ENCODE measurements around the gene HDAC5. TPM values are rescaled to one million over a fixed set of nuclear protein-coding genes. Genes with fewer than 3 reads are reported as not detected.
A peak's percentile ranks its signal among the peaks of the same experiment; 100 is the strongest.

The HDAC5 gene
- polyA plus RNA-seq, 1 of the 3 experiments (the other 2 are of a cell fraction) = 19.0 TPM

DNA sequence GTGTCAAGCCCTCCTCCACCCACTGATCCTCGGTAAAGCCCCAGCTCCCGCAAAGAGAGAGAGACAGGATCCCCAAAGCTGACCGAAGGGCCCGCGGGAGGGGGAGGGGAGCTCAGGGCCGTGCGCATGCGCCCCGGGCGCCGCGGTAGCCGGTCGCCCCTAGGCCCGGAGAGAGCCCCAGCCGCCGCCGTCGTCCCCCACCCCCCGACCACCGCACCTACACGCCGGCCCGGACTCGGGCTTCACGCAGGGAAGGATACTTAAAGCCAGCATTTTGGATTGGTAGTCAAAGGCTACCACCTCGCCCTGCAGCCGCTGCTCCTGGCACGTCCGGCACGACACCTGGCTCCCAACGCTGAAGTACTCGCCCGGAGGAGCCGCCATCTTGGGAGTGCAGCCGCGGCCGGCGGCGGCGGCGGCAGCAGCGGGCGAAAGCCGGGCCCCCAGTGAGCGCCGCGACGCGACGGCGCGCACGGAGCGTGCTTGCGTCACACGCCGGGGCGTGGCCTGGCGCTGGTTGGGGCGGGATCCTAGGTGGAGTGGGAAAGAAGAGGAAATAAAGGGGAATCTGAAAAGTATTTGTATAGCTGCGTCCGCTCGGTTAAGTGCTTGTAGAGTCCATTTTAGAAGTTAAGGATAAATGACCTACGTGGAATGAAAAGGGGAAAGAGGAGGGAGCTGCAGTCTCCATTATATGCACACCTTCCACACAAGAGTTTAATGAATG lies 57.1 kb downstream of the HDAC5 start, which contains the start of gene LSM12:
TSS of gene LSM12 (minus strand) at position 468 of the 727 bp plus-strand sequence. CDS start at position 384, 84 bp downstream.
- no peaks in the 10 kb centered on the region for H3K9me3 ChIP-seq
- no peaks in the 10 kb centered on the region for H3K9me2 ChIP-seq
- peak within 1 kb of the TSS; percentile 83 for H3K4me2 ChIP-seq
- peak within 1 kb of the TSS; percentile 77 for H2AFZ ChIP-seq (ENCODE audit: low read depth)
- TF ChIP-seq SIN3A (IDR thresholded peaks at IDR 0.05; ENCODE audit: borderline replicate concordance, low read depth, low read length) (0 out of 2 replicates have a peak, but pooled peaks have one; percentile 6), ELF1 (IDR thresholded peaks at IDR 0.05) (no peak), NRF1 (IDR thresholded peaks at IDR 0.05; ENCODE audit: low read depth, low read length) (peak; percentile 84), YY1 (IDR thresholded peaks at IDR 0.05; ENCODE audit: low read depth) (peak; percentile 88), POLR2AphosphoS5 (IDR thresholded peaks at IDR 0.05; ENCODE audit: low read depth, low read length) (peak; percentile 83; the same call in 1 of the 2 replicates), JUND (IDR thresholded peaks at IDR 0.05) (no peak), FOSL2 (IDR thresholded peaks at IDR 0.05; ENCODE audit: borderline replicate concordance, low read depth) (no peak), TAF1 (IDR thresholded peaks at IDR 0.05; ENCODE audit: borderline replicate concordance, low read depth, low read length) (peak; percentile 57; the same call in 1 of the 2 replicates), CHD2 (IDR thresholded peaks at IDR 0.05; ENCODE audit: low read length, partially characterized antibody) (peak; percentile 0), USF2 (IDR thresholded peaks at IDR 0.05; ENCODE audit: borderline replicate concordance, low read depth, low read length) (no peak)
- TF ChIP-seq, protein P1, sequence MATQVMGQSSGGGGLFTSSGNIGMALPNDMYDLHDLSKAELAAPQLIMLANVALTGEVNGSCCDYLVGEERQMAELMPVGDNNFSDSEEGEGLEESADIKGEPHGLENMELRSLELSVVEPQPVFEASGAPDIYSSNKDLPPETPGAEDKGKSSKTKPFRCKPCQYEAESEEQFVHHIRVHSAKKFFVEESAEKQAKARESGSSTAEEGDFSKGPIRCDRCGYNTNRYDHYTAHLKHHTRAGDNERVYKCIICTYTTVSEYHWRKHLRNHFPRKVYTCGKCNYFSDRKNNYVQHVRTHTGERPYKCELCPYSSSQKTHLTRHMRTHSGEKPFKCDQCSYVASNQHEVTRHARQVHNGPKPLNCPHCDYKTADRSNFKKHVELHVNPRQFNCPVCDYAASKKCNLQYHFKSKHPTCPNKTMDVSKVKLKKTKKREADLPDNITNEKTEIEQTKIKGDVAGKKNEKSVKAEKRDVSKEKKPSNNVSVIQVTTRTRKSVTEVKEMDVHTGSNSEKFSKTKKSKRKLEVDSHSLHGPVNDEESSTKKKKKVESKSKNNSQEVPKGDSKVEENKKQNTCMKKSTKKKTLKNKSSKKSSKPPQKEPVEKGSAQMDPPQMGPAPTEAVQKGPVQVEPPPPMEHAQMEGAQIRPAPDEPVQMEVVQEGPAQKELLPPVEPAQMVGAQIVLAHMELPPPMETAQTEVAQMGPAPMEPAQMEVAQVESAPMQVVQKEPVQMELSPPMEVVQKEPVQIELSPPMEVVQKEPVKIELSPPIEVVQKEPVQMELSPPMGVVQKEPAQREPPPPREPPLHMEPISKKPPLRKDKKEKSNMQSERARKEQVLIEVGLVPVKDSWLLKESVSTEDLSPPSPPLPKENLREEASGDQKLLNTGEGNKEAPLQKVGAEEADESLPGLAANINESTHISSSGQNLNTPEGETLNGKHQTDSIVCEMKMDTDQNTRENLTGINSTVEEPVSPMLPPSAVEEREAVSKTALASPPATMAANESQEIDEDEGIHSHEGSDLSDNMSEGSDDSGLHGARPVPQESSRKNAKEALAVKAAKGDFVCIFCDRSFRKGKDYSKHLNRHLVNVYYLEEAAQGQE (IDR thresholded peaks at IDR 0.05; ENCODE audit: low read depth, low read length) = no peak
- H3K79me2 ChIP-seq (ENCODE audit: insufficient read depth) = peaks cover 58% of the 10 kb centered on the region
- DNase-seq = peak; percentile 95
- under 1% methylated on average over 45 of the region's 65 CpGs for WGBS (ENCODE audit: low lambda C conversion rate)
- no peaks in the 10 kb centered on the region for H3K27me3 ChIP-seq (ENCODE audit: insufficient read depth)
- H3K36me3 ChIP-seq (replicated peaks in 1 of 2; ENCODE audit: control insufficient read depth in 1 of 2, insufficient read depth in 2 of 2, low read length in 1 of 2) = peaks cover 11 to 27% of the 10 kb centered on the region in 2 experiments
- peaks cover 32% of the 10 kb centered on the region for H3F3A ChIP-seq (replicated peaks; ENCODE audit: insufficient read depth)
- CTCF ChIA-PET = interaction anchor here (0.7 to 1.6 kb wide), 4 partner anchors 17 to 60 kb away, joined by 3 to 6 read pairs (median 4); partner anchors contain the start of gene HDAC5
- H4K20me1 ChIP-seq (ENCODE audit: insufficient read depth) = peaks cover 22% of the 10 kb centered on the region
- POLR2A ChIA-PET = interaction anchor here (0.6 to 1.9 kb wide), 8 partner anchors 13 to 370 kb away, joined by 3 to 8 read pairs (median 4); partner anchors contain the start of genes HDAC5, TMEM101 and TMUB2
- H3K9ac ChIP-seq = peak within 1 kb of the TSS; percentile 95
- peak within 1 kb of the TSS; percentile 69 to 70 for H3K4me3 ChIP-seq (ENCODE audit: low read depth in 2 of 2, low read length in 1 of 2)
- peaks cover 4 to 13% of the 10 kb centered on the region in 2 experiments; a peak in 3 of 4 replicates for H3K4me1 ChIP-seq (ENCODE audit: control insufficient read depth in 1 of 2, insufficient read depth in 2 of 2, low read depth in 1 of 2, low read length in 1 of 2)
- H3K27ac ChIP-seq (ENCODE audit: low read depth in 2 of 2, low read length in 1 of 2) = peak within 1 kb of the TSS; percentile 92 to 98
